K562 (cell line): ENCODE measurements around the gene ERCC3. TPM values are rescaled to one million over a fixed set of nuclear protein-coding genes. Genes with fewer than 3 reads are reported as not detected.

Experiments
- ATAC-seq: fragments of 200-7000 bp; cut with Tn5 transposase; 3 replicates; pipeline ENCODE4 v1.9.1; 2020; ENCODE audit warnings: moderate library complexity
- BruUV-seq: library from RNA; stranded (reverse); fragments of 400-500 nt; replicated peaks from 2 replicates; lab custom pipeline; 2021; lab: Mats Ljungman, UMichigan
- CTCF ChIA-PET: fragments of 300-600 bp; formaldehyde crosslinking; extraction: SDS; loops from one replicate; lab custom pipeline; 2021; ENCODE audit warnings: low intra/inter-chr PET ratio; lab: Yijun Ruan, JAX
- POLR2A ChIA-PET: fragments of 300-600, 350-650 bp; sonication (Branson Sonifier 250); formaldehyde crosslinking; extraction: SDS; loops from one replicate; lab custom pipeline; 2021; ENCODE audit warnings: antibody characterized with exemption, inconsistent platforms; lab: Yijun Ruan, JAX
- DNase-seq, 4 experiments: peaks; one replicate each; pipeline versions ENCODE4 v3.0.0 to v3.0.0-alpha.2; 2011 to 2018; ENCODE audit warnings: low spot score in 3 of 4, mixed read lengths in 3 of 4; ENCODE audit errors: extremely low read depth in 1 of 4
- FAIRE-seq: peaks from 2 replicates; lab custom pipeline; 2011; peaks lifted over from hg19 to GRCh38; lab: Jason Lieb, UNC
- H2AFZ ChIP-seq: 2 replicates; pipeline ENCODE4 v1.6.0; 2011; ENCODE audit warnings: low read depth, low read length, control low read depth, inconsistent platforms
- H3K27ac ChIP-seq: fragments of 200-600 bp; 3 replicates; pipeline ENCODE4 v1.8.0; 2011; ENCODE audit warnings: low read depth, mild to moderate bottlenecking, control low read depth, inconsistent platforms, low read length, moderate library complexity, mixed read lengths; ENCODE audit errors: extremely low read depth
- H3K27me3 ChIP-seq, 2 experiments: fragments of 300-600 bp in 1 of 2; 2 replicates in 1 of 2; 3 replicates in 1 of 2; pipeline versions ENCODE4 v1.6.0 to v1.8.0; 2011; ENCODE audit warnings: inconsistent platforms in 2 of 2, low read length in 2 of 2, mild to moderate bottlenecking in 1 of 2, mixed read lengths in 1 of 2, moderate library complexity in 1 of 2; ENCODE audit not compliant: control insufficient read depth in 2 of 2, insufficient read depth in 2 of 2
- H3K36me3 ChIP-seq: fragments of 300-600 bp; 3 replicates; pipeline ENCODE4 v1.8.0; 2011; ENCODE audit warnings: mild to moderate bottlenecking, low read length, inconsistent platforms; ENCODE audit not compliant: control insufficient read depth, insufficient read depth
- H3K4me1 ChIP-seq, 2 experiments: fragments of 200-600 bp in 1 of 2; replicated peaks in 1 of 2; 2 replicates in 1 of 2; 3 replicates in 1 of 2; pipeline versions ENCODE4 v1.5.1 to v1.8.0; 2011; ENCODE audit warnings: inconsistent platforms in 2 of 2, low read length in 2 of 2, mild to moderate bottlenecking in 1 of 2, mixed read lengths in 1 of 2, moderate library complexity in 1 of 2; ENCODE audit not compliant: control insufficient read depth in 2 of 2, insufficient read depth in 2 of 2
- H3K4me2 ChIP-seq: 2 replicates; pipeline ENCODE4 v1.6.1; 2011; ENCODE audit warnings: low read length, control low read depth, inconsistent platforms, mixed read lengths; ENCODE audit not compliant: insufficient read depth
- H3K4me3 ChIP-seq: fragments of 200-600 bp; sonication (generic), shearing (Covaris generic); 2 replicates; pipeline ENCODE4 v1.5.1; 2016; ENCODE audit warnings: control low read depth, inconsistent platforms
- H3K79me2 ChIP-seq: fragments of 200-600 bp; 3 replicates; pipeline ENCODE4 v1.8.0; 2011; ENCODE audit warnings: low read length, inconsistent platforms; ENCODE audit not compliant: control insufficient read depth, insufficient read depth
- H3K9ac ChIP-seq, 2 experiments: 2 replicates each; pipeline versions ENCODE4 v1.6.0 to v1.6.1; 2011; ENCODE audit warnings: low read depth in 2 of 2, low read length in 2 of 2, control low read depth in 1 of 2, inconsistent platforms in 1 of 2, mild to moderate bottlenecking in 1 of 2, mixed read lengths in 1 of 2; ENCODE audit not compliant: insufficient read depth in 1 of 2
- H3K9me1 ChIP-seq: one replicate; pipeline ENCODE4 v1.6.0; 2011; ENCODE audit warnings: inconsistent platforms, mild to moderate bottlenecking, low read length, moderate library complexity; ENCODE audit not compliant: control insufficient read depth, insufficient read depth
- H3K9me3 ChIP-seq: replicated peaks from 2 replicates; pipeline ENCODE4 v1.5.1; 2011; ENCODE audit warnings: low read depth, low read length, inconsistent platforms; ENCODE audit not compliant: control insufficient read depth, insufficient read depth
- H4K20me1 ChIP-seq: replicated peaks from 2 replicates; pipeline ENCODE4 v1.6.1; 2011; ENCODE audit warnings: low read length, inconsistent platforms, mixed read lengths; ENCODE audit not compliant: control insufficient read depth, insufficient read depth
- ASH1L ChIP-seq: fragments of 450-650 bp; IDR thresholded peaks from 2 replicates; pipeline ENCODE4 v1.6.1; 2018; ENCODE audit warnings: borderline replicate concordance, mild to moderate bottlenecking, low read depth; ENCODE audit not compliant: partially characterized antibody
- HDAC3 ChIP-seq: fragments of 450-650 bp; IDR thresholded peaks from 2 replicates; pipeline ENCODE4 v1.6.1; 2018; ENCODE audit warnings: borderline replicate concordance, mild to moderate bottlenecking, moderate library complexity; ENCODE audit not compliant: partially characterized antibody
- HMG20B ChIP-seq: fragments of 250-450 bp; sonication (Bioruptor Pico); IDR thresholded peaks from 2 replicates; pipeline ENCODE4 v1.5.0; 2021; ENCODE audit warnings: mild to moderate bottlenecking
- KDM5B ChIP-seq: fragments of 200-600 bp; sonication (generic); IDR thresholded peaks from 2 replicates; pipeline ENCODE4 v1.6.1; 2012; ENCODE audit warnings: low read depth, mild to moderate bottlenecking, moderate library complexity, low read length, control low read depth, inconsistent platforms; ENCODE audit not compliant: insufficient replicate concordance
- MYBL2 ChIP-seq, 2 experiments: fragments of 450-650 bp in 1 of 2; sonication (generic) in 1 of 2; formaldehyde crosslinking in 1 of 2; IDR thresholded peaks; 2 replicates each; pipeline versions ENCODE4 v1.6.1 to v1.8.1; 2017 to 2022; ENCODE audit warnings: borderline replicate concordance in 1 of 2, inconsistent platforms in 1 of 2, low read depth in 1 of 2, mild to moderate bottlenecking in 1 of 2, missing genetic modification reagents in 1 of 2, moderate library complexity in 1 of 2
- MYC ChIP-seq, 2 experiments: fragments of 250-450 bp in 1 of 2; sonication (Bioruptor Pico) in 1 of 2; IDR thresholded peaks; 2 replicates each; pipeline versions ENCODE4 v1.5.1 to v1.6.1; 2012 to 2021; ENCODE audit warnings: low read depth in 2 of 2, borderline replicate concordance in 1 of 2, improper control_type of control experiment in 1 of 2, low read length in 1 of 2, mild to moderate bottlenecking in 1 of 2, moderate library complexity in 1 of 2
- RBM25 ChIP-seq: fragments of 200-400 bp; formaldehyde crosslinking; IDR thresholded peaks from 2 replicates; pipeline ENCODE4 v1.6.1; 2018; ENCODE audit warnings: low read length, low read depth, moderate library complexity; ENCODE audit not compliant: severe bottlenecking
- ZFX ChIP-seq: sonication (generic); formaldehyde crosslinking; IDR thresholded peaks from 2 replicates; pipeline ENCODE4 v1.8.0; 2022; ENCODE audit warnings: mild to moderate bottlenecking, missing genetic modification reagents, moderate library complexity
- ZNF764 ChIP-seq: fragments of 250-450 bp; sonication (Bioruptor Pico); IDR thresholded peaks from 2 replicates; pipeline ENCODE4 v1.4.0; 2020; ENCODE audit warnings: low read depth, mild to moderate bottlenecking, moderate library complexity
- in situ Hi-C: fragments of 300-500 bp; cut with MboI; formaldehyde crosslinking; loops from 4 replicates; pipeline ENCODE4 v1.15.0; 2018; ENCODE audit warnings: inconsistent platforms, mixed read lengths
- intact Hi-C: fragments of 100-400 bp; cut with micrococcal nuclease; formaldehyde crosslinking; loops from 2 replicates; pipeline ENCODE4 v1.14.2; 2022
- polyA plus RNA-seq, 8 experiments: library from polyadenylated mRNA; depleted of rRNA in 4 of 8; stranded (reverse) in 5 of 8; unstranded in 3 of 8; fragments of >200 nt; fragmentation: Nextera tagmentation in 2 of 8; fragmentation: Illumina TruSeq in 1 of 8; extraction: Ambion mirVana in 2 of 8; extraction: Trizol in 1 of 8; gene quantifications; 2 replicates each; pipeline versions ENCODE4 v1.2.1 to v1.2.3, GENCODE V29; 2011 to 2014; ENCODE audit warnings: inconsistent platforms in 1 of 8, missing spikeins in 1 of 8
- total RNA-seq, 7 experiments: library from RNA; depleted of rRNA in 6 of 7; stranded (reverse); fragments of >200 nt in 6 of 7; fragmentation: Illumina TruSeq in 2 of 7; extraction: Trizol in 2 of 7; gene quantifications; 2 replicates each; pipeline versions ENCODE4 v1.2.1 to v1.2.3, GENCODE V29; 2011 to 2021; ENCODE audit warnings: low replicate concordance in 1 of 7
- TF ChIP-seq, protein P1 (sequence below): fragments of 450-650 bp; IDR thresholded peaks from 2 replicates; pipeline ENCODE4 v1.6.1; 2016; ENCODE audit warnings: low read depth, mild to moderate bottlenecking, moderate library complexity

ERCC3 gene
- total and polyA plus RNA-seq, 9 of the 15 experiments (the other 6 are each of a cell fraction or from before 2014, with no cell fraction given), result 17.9 to 61.5 (median 43.1) TPM

- Histone ChIP-seq H3K4me2 (no peak overlapping the region), H3K36me3 (peaks cover 43% of the 10 kb centered on the region), H3K27me3 (no peaks in the 10 kb centered on the region), H3K9me1 (no peaks in the 10 kb centered on the region), H3K9me3 (no peaks in the 10 kb centered on the region), H3K27ac (no peak overlapping the region), H4K20me1 (no peaks in the 10 kb centered on the region), H3K9ac (no peak overlapping the region), H3K4me3 (no peak overlapping the region), H2AFZ (no peak overlapping the region), H3K4me1 (no peaks in the 10 kb centered on the region), H3K79me2 (no peaks in the 10 kb centered on the region)
- no peak for TF ChIP-seq HDAC3
- TF ChIP-seq, protein P1, sequence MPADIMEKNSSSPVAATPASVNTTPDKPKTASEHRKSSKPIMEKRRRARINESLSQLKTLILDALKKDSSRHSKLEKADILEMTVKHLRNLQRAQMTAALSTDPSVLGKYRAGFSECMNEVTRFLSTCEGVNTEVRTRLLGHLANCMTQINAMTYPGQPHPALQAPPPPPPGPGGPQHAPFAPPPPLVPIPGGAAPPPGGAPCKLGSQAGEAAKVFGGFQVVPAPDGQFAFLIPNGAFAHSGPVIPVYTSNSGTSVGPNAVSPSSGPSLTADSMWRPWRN, result no peak
- TF ChIP-seq ASH1L, result no peak
- TF ChIP-seq ZNF764 (CRISPR knock-in tag), result no peak
- TF ChIP-seq MYBL2 (IDR thresholded peaks at IDR 0.05; ENCODE audit: low read depth), result no peak
- TF ChIP-seq MYBL2 (CRISPR knock-in tag; IDR thresholded peaks at IDR 0.05; ENCODE audit: borderline replicate concordance), result no peak
- TF ChIP-seq KDM5B, result no peak
- TF ChIP-seq ZFX (CRISPR knock-in tag), result no peak
- no peak for TF ChIP-seq MYC (IDR thresholded peaks at IDR 0.05; ENCODE audit: low read depth, low read length)
- TF ChIP-seq MYC (CRISPR knock-in tag; IDR thresholded peaks at IDR 0.05; ENCODE audit: borderline replicate concordance, low read depth), result no peak
- no peak for TF ChIP-seq RBM25
- TF ChIP-seq HMG20B, result no peak
- ChIA-PET CTCF (no interaction called here), POLR2A (no interaction called here)
- in situ Hi-C loops, result no loop called here
- intact Hi-C loops, result loop anchor here (10.0 kb wide), 1 partner anchor 127 kb away; no protein-coding TSS in a partner anchor
- DNase-seq, result no peak
- BruUV-seq, result no TSS peak
- ATAC-seq, result no peak
- no peak for FAIRE-seq
These were observed 27.4 kb upstream of the ERCC3 start for GRCh38 chr2:127321303-127321702.
